Measurements from ENCODE around the gene GALK2.

Gene GALK2

GRCh38 chr15:49187549-49188245 is 17.6 kb downstream of the GALK2 start:
- ATAC-seq, result no peak

DNA sequence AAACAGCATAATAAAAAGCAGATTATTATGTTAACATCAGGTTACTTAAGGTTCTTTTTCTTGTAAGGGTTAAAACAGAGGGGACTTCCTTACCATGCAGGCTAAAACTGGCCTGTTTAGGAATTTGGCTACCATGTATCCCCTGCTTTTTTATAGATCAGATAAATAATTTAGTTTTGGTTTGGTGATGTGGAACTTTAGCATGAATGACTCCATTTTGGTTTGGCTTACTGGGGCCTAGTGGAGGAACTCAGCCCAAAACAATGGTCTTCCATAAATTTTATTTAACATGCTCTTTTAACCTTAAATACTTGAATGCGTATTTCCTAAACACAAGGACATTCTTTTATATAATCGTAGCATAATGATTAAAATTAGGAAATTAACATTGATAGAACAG is 18.9 kb downstream of the GALK2 start:
- ATAC-seq, result no peak
- TF ChIP-seq SNAI2 (CRISPR knock-in tag; IDR thresholded peaks at IDR 0.05) (no peak), ESRRG (CRISPR knock-in tag; IDR thresholded peaks at IDR 0.05) (no peak), ZNF565 (CRISPR knock-in tag; conservative IDR thresholded peaks at IDR 0.05; ENCODE audit: low read depth) (no peak), ARNTL (CRISPR knock-in tag; IDR thresholded peaks at IDR 0.05; ENCODE audit: borderline replicate concordance, low read depth) (no peak), TCF4 (CRISPR knock-in tag; IDR thresholded peaks at IDR 0.05; ENCODE audit: borderline replicate concordance) (no peak), POU6F1 (CRISPR knock-in tag; IDR thresholded peaks at IDR 0.05; ENCODE audit: borderline replicate concordance, low read depth) (no peak), ZNF70 (CRISPR knock-in tag; IDR thresholded peaks at IDR 0.05) (no peak), GLIS3 (CRISPR knock-in tag; IDR thresholded peaks at IDR 0.05) (no peak), ZFP3 (CRISPR knock-in tag; IDR thresholded peaks at IDR 0.05) (no peak), TOX (CRISPR knock-in tag; IDR thresholded peaks at IDR 0.05; ENCODE audit: borderline replicate concordance) (no peak), ZC3H10 (CRISPR knock-in tag; IDR thresholded peaks at IDR 0.05) (no peak), OSR1 (CRISPR knock-in tag; IDR thresholded peaks at IDR 0.05) (no peak), CREB5 (CRISPR knock-in tag; IDR thresholded peaks at IDR 0.05; ENCODE audit: low read depth) (no peak)
- TF ChIP-seq, protein P1, sequence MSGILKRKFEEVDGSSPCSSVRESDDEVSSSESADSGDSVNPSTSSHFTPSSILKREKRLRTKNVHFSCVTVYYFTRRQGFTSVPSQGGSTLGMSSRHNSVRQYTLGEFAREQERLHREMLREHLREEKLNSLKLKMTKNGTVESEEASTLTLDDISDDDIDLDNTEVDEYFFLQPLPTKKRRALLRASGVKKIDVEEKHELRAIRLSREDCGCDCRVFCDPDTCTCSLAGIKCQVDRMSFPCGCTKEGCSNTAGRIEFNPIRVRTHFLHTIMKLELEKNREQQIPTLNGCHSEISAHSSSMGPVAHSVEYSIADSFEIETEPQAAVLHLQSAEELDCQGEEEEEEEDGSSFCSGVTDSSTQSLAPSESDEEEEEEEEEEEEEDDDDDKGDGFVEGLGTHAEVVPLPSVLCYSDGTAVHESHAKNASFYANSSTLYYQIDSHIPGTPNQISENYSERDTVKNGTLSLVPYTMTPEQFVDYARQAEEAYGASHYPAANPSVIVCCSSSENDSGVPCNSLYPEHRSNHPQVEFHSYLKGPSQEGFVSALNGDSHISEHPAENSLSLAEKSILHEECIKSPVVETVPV (CRISPR knock-in tag; IDR thresholded peaks at IDR 0.05), result no peak
- TF ChIP-seq, protein P2, sequence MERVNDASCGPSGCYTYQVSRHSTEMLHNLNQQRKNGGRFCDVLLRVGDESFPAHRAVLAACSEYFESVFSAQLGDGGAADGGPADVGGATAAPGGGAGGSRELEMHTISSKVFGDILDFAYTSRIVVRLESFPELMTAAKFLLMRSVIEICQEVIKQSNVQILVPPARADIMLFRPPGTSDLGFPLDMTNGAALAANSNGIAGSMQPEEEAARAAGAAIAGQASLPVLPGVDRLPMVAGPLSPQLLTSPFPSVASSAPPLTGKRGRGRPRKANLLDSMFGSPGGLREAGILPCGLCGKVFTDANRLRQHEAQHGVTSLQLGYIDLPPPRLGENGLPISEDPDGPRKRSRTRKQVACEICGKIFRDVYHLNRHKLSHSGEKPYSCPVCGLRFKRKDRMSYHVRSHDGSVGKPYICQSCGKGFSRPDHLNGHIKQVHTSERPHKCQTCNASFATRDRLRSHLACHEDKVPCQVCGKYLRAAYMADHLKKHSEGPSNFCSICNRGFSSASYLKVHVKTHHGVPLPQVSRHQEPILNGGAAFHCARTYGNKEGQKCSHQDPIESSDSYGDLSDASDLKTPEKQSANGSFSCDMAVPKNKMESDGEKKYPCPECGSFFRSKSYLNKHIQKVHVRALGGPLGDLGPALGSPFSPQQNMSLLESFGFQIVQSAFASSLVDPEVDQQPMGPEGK (CRISPR knock-in tag; IDR thresholded peaks at IDR 0.05; ENCODE audit: borderline replicate concordance), result no peak
- TF ChIP-seq, protein P3, sequence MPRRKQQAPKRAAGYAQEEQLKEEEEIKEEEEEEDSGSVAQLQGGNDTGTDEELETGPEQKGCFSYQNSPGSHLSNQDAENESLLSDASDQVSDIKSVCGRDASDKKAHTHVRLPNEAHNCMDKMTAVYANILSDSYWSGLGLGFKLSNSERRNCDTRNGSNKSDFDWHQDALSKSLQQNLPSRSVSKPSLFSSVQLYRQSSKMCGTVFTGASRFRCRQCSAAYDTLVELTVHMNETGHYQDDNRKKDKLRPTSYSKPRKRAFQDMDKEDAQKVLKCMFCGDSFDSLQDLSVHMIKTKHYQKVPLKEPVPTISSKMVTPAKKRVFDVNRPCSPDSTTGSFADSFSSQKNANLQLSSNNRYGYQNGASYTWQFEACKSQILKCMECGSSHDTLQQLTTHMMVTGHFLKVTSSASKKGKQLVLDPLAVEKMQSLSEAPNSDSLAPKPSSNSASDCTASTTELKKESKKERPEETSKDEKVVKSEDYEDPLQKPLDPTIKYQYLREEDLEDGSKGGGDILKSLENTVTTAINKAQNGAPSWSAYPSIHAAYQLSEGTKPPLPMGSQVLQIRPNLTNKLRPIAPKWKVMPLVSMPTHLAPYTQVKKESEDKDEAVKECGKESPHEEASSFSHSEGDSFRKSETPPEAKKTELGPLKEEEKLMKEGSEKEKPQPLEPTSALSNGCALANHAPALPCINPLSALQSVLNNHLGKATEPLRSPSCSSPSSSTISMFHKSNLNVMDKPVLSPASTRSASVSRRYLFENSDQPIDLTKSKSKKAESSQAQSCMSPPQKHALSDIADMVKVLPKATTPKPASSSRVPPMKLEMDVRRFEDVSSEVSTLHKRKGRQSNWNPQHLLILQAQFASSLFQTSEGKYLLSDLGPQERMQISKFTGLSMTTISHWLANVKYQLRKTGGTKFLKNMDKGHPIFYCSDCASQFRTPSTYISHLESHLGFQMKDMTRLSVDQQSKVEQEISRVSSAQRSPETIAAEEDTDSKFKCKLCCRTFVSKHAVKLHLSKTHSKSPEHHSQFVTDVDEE (CRISPR knock-in tag; IDR thresholded peaks at IDR 0.05), result no peak

More at GRCh38 chr15:49187549-49188245, 17.6 kb downstream of the GALK2 start:
- TF ChIP-seq GLIS3 (CRISPR knock-in tag; IDR thresholded peaks at IDR 0.05), result no peak
- TF ChIP-seq, protein P2 (CRISPR knock-in tag; IDR thresholded peaks at IDR 0.05; ENCODE audit: borderline replicate concordance), result no peak
- TF ChIP-seq ZFP30 (CRISPR knock-in tag; IDR thresholded peaks at IDR 0.05), result no peak
- no peak for TF ChIP-seq RARB (CRISPR knock-in tag; IDR thresholded peaks at IDR 0.05)
- TF ChIP-seq, protein P3 (CRISPR knock-in tag; IDR thresholded peaks at IDR 0.05), result no peak
- TF ChIP-seq BACH2 (CRISPR knock-in tag; IDR thresholded peaks at IDR 0.05; ENCODE audit: borderline replicate concordance), result no peak
- no peak for TF ChIP-seq SNAI2 (CRISPR knock-in tag; IDR thresholded peaks at IDR 0.05)

Data from SK-N-SH treated with all-trans-retinoic acid at 6 μM for 48 hours (cell line).